Endothelial cell of umbilical vein (primary cell): Measurements from ENCODE around the gene SLC6A20. TPM values are rescaled to one million over a fixed set of nuclear protein-coding genes. Genes with fewer than 3 reads are reported as not detected.

Source experiments
- BruUV-seq: library from RNA; stranded (reverse); fragments of 400-500 nt; replicated peaks from 2 replicates; lab custom pipeline; 2021; lab: Mats Ljungman, UMichigan
- CTCF ChIA-PET: fragments of 300-600, 350-600 bp; sonication (Branson Sonifier 250); formaldehyde crosslinking; loops from one replicate; lab custom pipeline; 2021; ENCODE audit warnings: antibody characterized with exemption, inconsistent platforms; lab: Charles Lee
- POLR2A ChIA-PET: fragments of 300-600, 350-600 bp; sonication (Branson Sonifier 250); formaldehyde crosslinking; loops from one replicate; lab custom pipeline; 2021; ENCODE audit warnings: antibody characterized with exemption, inconsistent platforms; lab: Charles Lee
- DNase-seq: peaks from one replicate; pipeline ENCODE4 v3.0.0-alpha.2; 2011; ENCODE audit warnings: low read depth, low spot score
- FAIRE-seq: peaks from 2 replicates; lab custom pipeline; 2011; peaks lifted over from hg19 to GRCh38; lab: Jason Lieb, UNC
- H2AFZ ChIP-seq: 2 replicates; pipeline ENCODE4 v1.6.0; 2012; ENCODE audit warnings: low read depth, low read length, control low read depth, inconsistent platforms
- H3K27ac ChIP-seq: 2 replicates; pipeline ENCODE4 v1.5.1; 2011; ENCODE audit warnings: low read depth, mild to moderate bottlenecking, control low read depth, low read length, moderate library complexity; ENCODE audit not compliant: insufficient read depth
- H3K27me3 ChIP-seq, 2 experiments: 2 replicates each; pipeline versions ENCODE4 v1.6.0 to v1.6.1; 2011; ENCODE audit warnings: low read length in 2 of 2, mixed read lengths in 1 of 2; ENCODE audit not compliant: control insufficient read depth in 2 of 2, insufficient read depth in 2 of 2
- H3K36me3 ChIP-seq, 2 experiments: 2 replicates in 1 of 2; 3 replicates in 1 of 2; pipeline ENCODE4 v1.5.1; 2011; ENCODE audit warnings: low read length in 2 of 2, mild to moderate bottlenecking in 1 of 2, moderate library complexity in 1 of 2; ENCODE audit not compliant: control insufficient read depth in 2 of 2, insufficient read depth in 2 of 2; ENCODE audit errors: extremely low read depth in 1 of 2
- H3K4me1 ChIP-seq: 3 replicates; pipeline ENCODE4 v1.5.1; 2011; ENCODE audit warnings: mild to moderate bottlenecking, low read length; ENCODE audit not compliant: control insufficient read depth, insufficient read depth; ENCODE audit errors: extremely low read depth
- H3K4me2 ChIP-seq: 2 replicates; pipeline ENCODE4 v1.6.1; 2011; ENCODE audit warnings: low read length, control low read depth, mixed read lengths; ENCODE audit not compliant: insufficient read depth
- H3K4me3 ChIP-seq, 3 experiments: fragments of 200-600 bp in 1 of 3; sonication (generic), shearing (Covaris generic) in 1 of 3; replicated peaks in 1 of 3; 2 replicates each; pipeline ENCODE4 v1.5.1; 2011 to 2016; ENCODE audit warnings: control low read depth in 3 of 3, low read length in 3 of 3, mild to moderate bottlenecking in 2 of 3, inconsistent platforms in 1 of 3, low read depth in 1 of 3, moderate library complexity in 1 of 3; ENCODE audit not compliant: insufficient read depth in 1 of 3
- H3K79me2 ChIP-seq: 2 replicates; pipeline ENCODE4 v1.6.0; 2012; ENCODE audit warnings: low read length, inconsistent platforms; ENCODE audit not compliant: control insufficient read depth, insufficient read depth
- H3K9ac ChIP-seq: replicated peaks from 2 replicates; pipeline ENCODE3; 2011; ENCODE audit warnings: low read length, control low read depth; ENCODE audit not compliant: insufficient read depth; ENCODE audit errors: extremely low read depth
- H3K9me1 ChIP-seq: replicated peaks from 3 replicates; pipeline ENCODE4 v1.6.0; 2011; ENCODE audit warnings: mild to moderate bottlenecking, low read length; ENCODE audit not compliant: control insufficient read depth, insufficient read depth; ENCODE audit errors: extremely low read depth
- H3K9me3 ChIP-seq: replicated peaks from 2 replicates; pipeline ENCODE4 v1.5.1; 2012; ENCODE audit warnings: low read length, inconsistent platforms; ENCODE audit not compliant: control insufficient read depth, insufficient read depth
- H4K20me1 ChIP-seq: replicated peaks from 2 replicates; pipeline ENCODE3; 2011; ENCODE audit warnings: mild to moderate bottlenecking, low read length; ENCODE audit not compliant: control insufficient read depth, insufficient read depth; ENCODE audit errors: extremely low read depth
- EZH2 ChIP-seq: IDR thresholded peaks from 2 replicates; pipeline ENCODE4 v1.6.1; 2012; ENCODE audit warnings: borderline replicate concordance, low read depth, mild to moderate bottlenecking, moderate library complexity, low read length, inconsistent platforms; ENCODE audit not compliant: severe bottlenecking
- FOS ChIP-seq: IDR thresholded peaks from 2 replicates; pipeline ENCODE4 v1.6.1; 2011; ENCODE audit warnings: mild to moderate bottlenecking, low read length, moderate library complexity, borderline replicate concordance; ENCODE audit not compliant: insufficient read depth
- GATA2 ChIP-seq: IDR thresholded peaks from 2 replicates; pipeline ENCODE4 v1.7.0; 2011; ENCODE audit warnings: low read depth, mild to moderate bottlenecking, moderate library complexity, mixed read lengths, low read length; ENCODE audit not compliant: insufficient read length, insufficient read depth
- JUN ChIP-seq: IDR thresholded peaks from 2 replicates; pipeline ENCODE4 v1.6.1; 2011; ENCODE audit warnings: borderline replicate concordance, low read depth; ENCODE audit not compliant: insufficient read length, insufficient read depth
- MYC ChIP-seq: IDR thresholded peaks from one replicate; pipeline ENCODE4 v1.6.1; 2011; ENCODE audit warnings: mild to moderate bottlenecking, low read depth, low read length
- POLR2A ChIP-seq: IDR thresholded peaks from 2 replicates; pipeline ENCODE4 v1.6.1; 2012; ENCODE audit warnings: low read depth, mild to moderate bottlenecking, control low read depth, low read length
- POLR2AphosphoS5 ChIP-seq: IDR thresholded peaks from 2 replicates; pipeline ENCODE4 v1.6.1; 2012; ENCODE audit warnings: low read depth, mild to moderate bottlenecking, control low read depth, low read length, moderate library complexity; ENCODE audit not compliant: insufficient read depth
- dilution Hi-C: fragments of 300-500 bp; cut with MboI; formaldehyde crosslinking; loops from one replicate; pipeline ENCODE4 v1.15.0; 2019; ENCODE audit warnings: low sequenced_read_pairs; ENCODE audit not compliant: extremely low pct_ligation_motif_present
- intact Hi-C: fragments of 100-400 bp; cut with micrococcal nuclease; formaldehyde crosslinking; loops from one replicate; pipeline ENCODE4 v1.10.0; 2022
- polyA plus RNA-seq, 4 experiments: library from polyadenylated mRNA; depleted of rRNA in 3 of 4; stranded (reverse) in 3 of 4; unstranded in 1 of 4; fragments of >200 nt; gene quantifications; 2 replicates each; pipeline versions ENCODE4 v1.2.1 to v1.2.3, GENCODE V29; 2011 to 2012; ENCODE audit warnings: missing spikeins in 1 of 4
- total RNA-seq: library from RNA; stranded (reverse); gene quantifications from 2 replicates; pipeline ENCODE4 v1.2.3, GENCODE V29; 2021
- TF ChIP-seq, protein P1 (sequence below), 2 donors: IDR thresholded peaks; 1 replicate in 1 of 2; 2 replicates in 1 of 2; pipeline ENCODE4 v1.5.1; 2011; ENCODE audit warnings: low read length in 2 of 2, mild to moderate bottlenecking in 2 of 2, moderate library complexity in 2 of 2, control low read depth in 1 of 2, inconsistent platforms in 1 of 2, low read depth in 1 of 2; ENCODE audit not compliant: insufficient read depth in 1 of 2; ENCODE audit errors: extremely low read depth in 1 of 2
- TF ChIP-seq, protein P2 (sequence below): IDR thresholded peaks from 2 replicates; pipeline ENCODE4 v1.6.1; 2011; ENCODE audit not compliant: insufficient read depth, insufficient read length

Gene SLC6A20
- total and polyA plus RNA-seq, 2 donors (not counting 3 experiments of a cell fraction or from before 2014, with no cell fraction given): not detected

- FAIRE-seq: no peak
- no peak for DNase-seq
- H3K9me1 ChIP-seq: no peaks in the 10 kb centered on the region
- dilution Hi-C loops: no loop called here
- peaks cover 18 to 21% of the 10 kb centered on the region in 2 experiments for H3K27me3 ChIP-seq
- no peaks in the 10 kb centered on the region for H3K79me2 ChIP-seq
- H2AFZ ChIP-seq: no peak overlapping the region
- no TSS peak for BruUV-seq
- no peak overlapping the region for H3K4me2 ChIP-seq
- intact Hi-C loops: no loop called here
- H3K9me3 ChIP-seq: no peaks in the 10 kb centered on the region
- no peaks in the 10 kb centered on the region for H3K4me1 ChIP-seq
- ChIA-PET CTCF (no interaction called here), POLR2A (no interaction called here)
- no peak overlapping the region for H3K4me3 ChIP-seq
- no peak overlapping the region for H3K27ac ChIP-seq
- TF ChIP-seq POLR2AphosphoS5 (no peak), JUN (no peak), POLR2A (no peak), EZH2 (no peak), GATA2 (no peak), FOS (no peak), MYC (no peak)
- TF ChIP-seq, protein P1, sequence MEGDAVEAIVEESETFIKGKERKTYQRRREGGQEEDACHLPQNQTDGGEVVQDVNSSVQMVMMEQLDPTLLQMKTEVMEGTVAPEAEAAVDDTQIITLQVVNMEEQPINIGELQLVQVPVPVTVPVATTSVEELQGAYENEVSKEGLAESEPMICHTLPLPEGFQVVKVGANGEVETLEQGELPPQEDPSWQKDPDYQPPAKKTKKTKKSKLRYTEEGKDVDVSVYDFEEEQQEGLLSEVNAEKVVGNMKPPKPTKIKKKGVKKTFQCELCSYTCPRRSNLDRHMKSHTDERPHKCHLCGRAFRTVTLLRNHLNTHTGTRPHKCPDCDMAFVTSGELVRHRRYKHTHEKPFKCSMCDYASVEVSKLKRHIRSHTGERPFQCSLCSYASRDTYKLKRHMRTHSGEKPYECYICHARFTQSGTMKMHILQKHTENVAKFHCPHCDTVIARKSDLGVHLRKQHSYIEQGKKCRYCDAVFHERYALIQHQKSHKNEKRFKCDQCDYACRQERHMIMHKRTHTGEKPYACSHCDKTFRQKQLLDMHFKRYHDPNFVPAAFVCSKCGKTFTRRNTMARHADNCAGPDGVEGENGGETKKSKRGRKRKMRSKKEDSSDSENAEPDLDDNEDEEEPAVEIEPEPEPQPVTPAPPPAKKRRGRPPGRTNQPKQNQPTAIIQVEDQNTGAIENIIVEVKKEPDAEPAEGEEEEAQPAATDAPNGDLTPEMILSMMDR (IDR thresholded peaks at IDR 0.05; ENCODE audit: extremely low read depth in 1 of 2, insufficient read depth in 1 of 2, low read depth in 1 of 2, low read length in 2 of 2): no peak
- TF ChIP-seq, protein P2, sequence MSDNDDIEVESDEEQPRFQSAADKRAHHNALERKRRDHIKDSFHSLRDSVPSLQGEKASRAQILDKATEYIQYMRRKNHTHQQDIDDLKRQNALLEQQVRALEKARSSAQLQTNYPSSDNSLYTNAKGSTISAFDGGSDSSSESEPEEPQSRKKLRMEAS: no peak
- H4K20me1 ChIP-seq: no peaks in the 10 kb centered on the region
- no peak overlapping the region for H3K9ac ChIP-seq
- no peaks in the 10 kb centered on the region for H3K36me3 ChIP-seq
Observed at GRCh38 chr3:45802146-45802545, 5.8 kb upstream of the SLC6A20 start.
